Ascending aorta (tissue), 2 donors: Measurements from ENCODE around the gene CKM. TPM values are rescaled to one million over a fixed set of nuclear protein-coding genes. Genes with fewer than 3 reads are reported as not detected.

Experiments
- DNase-seq, 2 donors: peaks; one replicate each; pipeline ENCODE4 v3.0.0-alpha.2; 2019; ENCODE audit warnings: low spot score in 2 of 2
- H3K27ac ChIP-seq, 2 donors: fragments of 200-600 bp; sonication (generic); one replicate each; pipeline ENCODE4 v1.5.1; 2016 to 2017; ENCODE audit warnings: mild to moderate bottlenecking in 1 of 2
- H3K27me3 ChIP-seq: fragments of 200-600 bp; sonication (generic); one replicate; pipeline ENCODE4 v1.5.1; 2017
- H3K36me3 ChIP-seq, 2 donors: fragments of 200-600 bp; sonication (generic); one replicate each; pipeline ENCODE4 v1.5.1; 2016
- H3K4me1 ChIP-seq, 2 donors: fragments of 200-600 bp; sonication (generic); one replicate each; pipeline ENCODE4 v1.5.1; 2016 to 2017; ENCODE audit warnings: mild to moderate bottlenecking in 1 of 2
- H3K4me3 ChIP-seq, 2 donors: fragments of 200-600 bp; sonication (generic); one replicate each; pipeline ENCODE4 v1.5.1; 2016 to 2017; ENCODE audit warnings: mild to moderate bottlenecking in 1 of 2
- H3K9me3 ChIP-seq, 2 donors: fragments of 200-600 bp; sonication (generic); one replicate each; pipeline ENCODE4 v1.5.1; 2016
- CTCF ChIP-seq, 3 experiments: fragments of 200-600 bp in 2 of 3; fragments of 450-650 bp in 1 of 3; sonication (generic) in 2 of 3; IDR thresholded peaks; one replicate each; pipeline ENCODE4 v1.5.1; 2016 to 2019; ENCODE audit warnings: antibody characterized with exemption in 3 of 3, mild to moderate bottlenecking in 1 of 3, moderate library complexity in 1 of 3
- intact Hi-C: fragments of 100-400 bp; cut with DNase I; formaldehyde crosslinking; loops from one replicate; pipeline ENCODE4 v1.15.1; 2023
- total RNA-seq: library from RNA; depleted of rRNA; stranded (reverse); fragments of >200 nt; gene quantifications from one replicate; pipeline ENCODE4 v1.1.0, GENCODE V29; 2016

The CKM gene
- total RNA-seq = not detected

- H3K27ac ChIP-seq = no peak within 1 kb of the TSS
- no peaks in the 10 kb centered on the region for H3K9me3 ChIP-seq
- H3K4me3 ChIP-seq = peak within 1 kb of the TSS in 1 of 2 donors; percentile 44
- peaks cover 0 to 9% of the 10 kb centered on the region in 2 donors for H3K4me1 ChIP-seq
- DNase-seq = no peak
- intact Hi-C loops = no loop called here
- peaks cover 7% of the 10 kb centered on the region for H3K27me3 ChIP-seq
- H3K36me3 ChIP-seq = no peaks in the 10 kb centered on the region
- TF ChIP-seq CTCF (IDR thresholded peaks at IDR 0.05) = no peak
These were observed at the start of gene CKM for GRCh38 chr19:45322744-45323281. CKM (minus strand) TSS chr19:45322875; CDS start chr19:45319713, 3,162 bp downstream.

DNA sequence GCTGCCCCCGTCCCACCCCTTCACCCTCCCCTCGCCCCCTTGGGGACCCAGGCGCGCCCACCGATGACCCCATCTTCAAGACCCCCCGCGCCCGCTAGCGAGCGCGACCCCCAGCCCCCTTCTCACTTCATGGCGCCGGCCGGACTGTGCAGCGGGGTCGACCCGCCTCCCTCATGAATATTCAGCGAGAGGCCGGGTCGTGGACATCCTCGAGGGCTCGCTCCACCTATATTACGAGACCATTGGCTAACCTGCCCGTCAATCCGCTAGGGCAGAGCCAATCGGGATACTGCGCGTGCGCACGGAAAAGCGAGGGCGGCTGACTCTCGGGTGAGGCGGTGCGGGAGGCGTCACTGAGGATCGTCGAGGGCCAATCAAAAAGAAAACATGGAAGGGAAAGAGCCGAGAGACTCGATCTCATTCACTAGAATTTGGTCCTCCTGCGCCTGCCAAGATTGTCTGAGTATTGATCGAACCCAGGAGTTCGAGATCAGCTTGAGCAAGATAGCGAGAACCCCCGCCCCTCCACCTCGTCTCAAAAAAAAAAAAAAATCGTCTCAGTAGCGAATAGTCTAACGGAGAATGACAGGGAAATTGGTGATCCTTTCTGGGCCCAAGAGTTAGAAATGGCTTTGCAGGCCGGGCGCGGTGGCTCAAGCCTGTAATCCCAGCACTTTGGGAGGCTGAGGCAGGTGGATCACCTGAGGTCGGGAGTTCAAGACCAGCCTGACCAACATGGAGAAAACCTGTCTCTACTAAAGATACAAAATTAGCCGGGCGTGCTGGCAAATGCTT is 47.9 kb upstream of the CKM start, which contains the start of gene ERCC2:
TSS of gene ERCC2 (minus strand) at position 164 of the 795 bp plus-strand sequence. CDS start at position 131, 33 bp downstream.
- intact Hi-C loops = loop anchor here (1.0 to 2.0 kb wide), 2 partner anchors 34 to 192 kb away; partner anchors contain the start of genes BLOC1S3, PPP1R13L and TRAPPC6A
- H3K36me3 ChIP-seq = no peaks in the 10 kb centered on the region
- peak within 1 kb of the TSS; percentile 80 to 84 for H3K4me3 ChIP-seq
- DNase-seq = peak; percentile 96 to 99
- H3K9me3 ChIP-seq = no peaks in the 10 kb centered on the region
- H3K27ac ChIP-seq = peak within 1 kb of the TSS; percentile 65 to 69
- no peak for TF ChIP-seq CTCF (IDR thresholded peaks at IDR 0.05)
- no peaks in the 10 kb centered on the region for H3K27me3 ChIP-seq
- peaks cover 0 to 8% of the 10 kb centered on the region in 2 donors for H3K4me1 ChIP-seq

DNA sequence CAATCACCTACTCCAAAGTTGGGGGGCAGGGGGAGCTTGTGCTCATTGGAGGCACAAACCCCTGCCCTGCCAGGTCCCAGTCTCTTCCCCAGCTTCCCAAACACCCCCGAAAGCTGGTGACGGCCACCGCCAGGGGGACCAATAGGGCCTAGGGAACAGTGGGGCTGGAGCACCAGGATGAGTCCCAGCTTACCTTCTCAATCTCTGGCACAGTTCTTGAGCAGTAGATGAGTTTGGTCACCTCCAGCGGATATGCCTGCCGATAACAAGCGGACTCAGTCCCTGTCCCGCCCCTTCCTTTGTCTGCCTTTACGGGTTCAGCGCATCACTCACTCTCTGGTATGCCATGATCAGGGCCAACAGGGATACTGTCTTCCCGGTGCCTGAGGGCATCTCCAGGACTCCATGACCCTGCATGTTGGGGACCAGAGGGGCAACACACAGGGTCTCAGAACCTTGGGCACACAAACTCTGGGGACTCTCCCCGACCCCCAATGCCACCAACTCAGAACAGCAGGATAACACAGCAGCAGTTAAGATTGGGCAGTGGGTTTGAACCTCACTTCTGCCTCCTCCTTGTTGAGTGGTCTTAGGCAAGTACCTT is 46.2 kb upstream of the CKM start:
- H3K4me1 ChIP-seq = peaks cover 0 to 8% of the 10 kb centered on the region in 2 donors

DNA sequence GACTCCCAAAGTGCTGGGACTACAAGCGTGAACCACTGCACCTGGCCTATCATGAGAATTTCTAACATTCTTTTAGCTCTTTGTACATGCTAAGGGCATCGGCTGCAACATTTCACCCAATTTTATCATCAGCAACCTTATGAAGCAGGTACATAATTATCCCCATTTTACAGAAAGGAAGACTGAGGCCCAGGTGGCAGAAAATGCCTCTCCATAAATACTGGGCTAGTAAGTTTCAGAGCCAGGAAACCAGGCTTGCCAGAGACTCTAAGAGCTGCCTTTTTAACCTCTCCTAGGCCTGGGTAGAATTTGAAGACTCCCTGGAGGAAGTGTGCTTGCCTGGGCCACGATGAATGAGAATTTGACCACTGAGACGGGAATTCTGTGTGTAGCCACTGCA is 45.5 kb upstream of the CKM start:
- peaks cover 5 to 10% of the 10 kb centered on the region in 2 donors for H3K36me3 ChIP-seq
- H3K27ac ChIP-seq = no peak overlapping the region
- H3K4me1 ChIP-seq = peaks cover 0 to 8% of the 10 kb centered on the region in 2 donors
- H3K4me3 ChIP-seq = no peak overlapping the region
- DNase-seq = no peak
- intact Hi-C loops = no loop called here
- TF ChIP-seq CTCF (IDR thresholded peaks at IDR 0.05) = no peak
- H3K9me3 ChIP-seq = no peaks in the 10 kb centered on the region
- H3K27me3 ChIP-seq = no peaks in the 10 kb centered on the region

More for the DNA sequence above, 46.2 kb upstream of the CKM start:
- DNase-seq = no peak
- intact Hi-C loops = no loop called here
- H3K4me3 ChIP-seq = no peak overlapping the region
- no peaks in the 10 kb centered on the region for H3K27me3 ChIP-seq
- H3K36me3 ChIP-seq = peaks cover 1 to 6% of the 10 kb centered on the region in 2 donors
- no peak for TF ChIP-seq CTCF (IDR thresholded peaks at IDR 0.05)
- no peaks in the 10 kb centered on the region for H3K9me3 ChIP-seq
- H3K27ac ChIP-seq = no peak overlapping the region

DNA sequence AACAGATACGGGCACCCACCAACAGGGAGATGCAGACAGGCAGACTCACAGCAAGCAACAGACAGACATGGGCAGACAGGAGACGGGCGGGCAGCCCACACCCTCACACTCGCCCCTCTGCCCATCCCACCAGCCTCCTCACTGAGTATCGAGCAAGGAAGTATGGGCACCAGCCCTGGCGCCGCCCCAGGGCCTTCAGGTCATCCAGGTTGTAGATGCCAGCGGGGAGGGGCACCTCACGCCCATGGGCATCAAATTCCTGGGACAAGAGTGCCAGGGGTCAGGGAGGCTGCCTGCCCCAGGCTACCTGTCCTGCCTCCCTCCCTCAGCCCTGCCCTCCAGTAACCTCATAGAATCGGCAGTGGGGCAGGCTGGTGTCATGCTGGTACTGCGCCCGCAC is 42.0 kb upstream of the CKM start:
- H3K36me3 ChIP-seq = peaks cover 15 to 25% of the 10 kb centered on the region in 2 donors
- intact Hi-C loops = no loop called here
- H3K9me3 ChIP-seq = no peaks in the 10 kb centered on the region
- H3K4me1 ChIP-seq = peaks cover 0 to 2% of the 10 kb centered on the region in 2 donors
- no peak for DNase-seq
- H3K27me3 ChIP-seq = no peaks in the 10 kb centered on the region
- no peak overlapping the region for H3K27ac ChIP-seq
- no peak overlapping the region for H3K4me3 ChIP-seq
- TF ChIP-seq CTCF (IDR thresholded peaks at IDR 0.05) = no peak
